K562 (cell line): ENCODE measurements around the gene ELAC2. TPM values are rescaled to one million over a fixed set of nuclear protein-coding genes. Genes with fewer than 3 reads are reported as not detected.

ENCODE experiments used
- ATAC-seq: fragments of 200-7000 bp; cut with Tn5 transposase; 3 replicates; pipeline ENCODE4 v1.9.1; 2020; ENCODE audit warnings: moderate library complexity
- BruUV-seq: library from RNA; stranded (reverse); fragments of 400-500 nt; replicated peaks from 2 replicates; lab custom pipeline; 2021; lab: Mats Ljungman, UMichigan
- CTCF ChIA-PET: fragments of 300-600 bp; formaldehyde crosslinking; extraction: SDS; loops from one replicate; lab custom pipeline; 2021; ENCODE audit warnings: low intra/inter-chr PET ratio; lab: Yijun Ruan, JAX
- POLR2A ChIA-PET: fragments of 300-600, 350-650 bp; sonication (Branson Sonifier 250); formaldehyde crosslinking; extraction: SDS; loops from one replicate; lab custom pipeline; 2021; ENCODE audit warnings: antibody characterized with exemption, inconsistent platforms; lab: Yijun Ruan, JAX
- DNase-seq, 4 experiments: peaks; one replicate each; pipeline versions ENCODE4 v3.0.0 to v3.0.0-alpha.2; 2011 to 2018; ENCODE audit warnings: low spot score in 3 of 4, mixed read lengths in 3 of 4; ENCODE audit errors: extremely low read depth in 1 of 4
- FAIRE-seq: peaks from 2 replicates; lab custom pipeline; 2011; peaks lifted over from hg19 to GRCh38; lab: Jason Lieb, UNC
- H2AFZ ChIP-seq: 2 replicates; pipeline ENCODE4 v1.6.0; 2011; ENCODE audit warnings: low read depth, low read length, control low read depth, inconsistent platforms
- H3K27ac ChIP-seq: fragments of 200-600 bp; 3 replicates; pipeline ENCODE4 v1.8.0; 2011; ENCODE audit warnings: low read depth, mild to moderate bottlenecking, control low read depth, inconsistent platforms, low read length, moderate library complexity, mixed read lengths; ENCODE audit errors: extremely low read depth
- H3K27me3 ChIP-seq, 2 experiments: fragments of 300-600 bp in 1 of 2; 2 replicates in 1 of 2; 3 replicates in 1 of 2; pipeline versions ENCODE4 v1.6.0 to v1.8.0; 2011; ENCODE audit warnings: inconsistent platforms in 2 of 2, low read length in 2 of 2, mild to moderate bottlenecking in 1 of 2, mixed read lengths in 1 of 2, moderate library complexity in 1 of 2; ENCODE audit not compliant: control insufficient read depth in 2 of 2, insufficient read depth in 2 of 2
- H3K36me3 ChIP-seq: fragments of 300-600 bp; 3 replicates; pipeline ENCODE4 v1.8.0; 2011; ENCODE audit warnings: mild to moderate bottlenecking, low read length, inconsistent platforms; ENCODE audit not compliant: control insufficient read depth, insufficient read depth
- H3K4me1 ChIP-seq, 2 experiments: fragments of 200-600 bp in 1 of 2; replicated peaks in 1 of 2; 2 replicates in 1 of 2; 3 replicates in 1 of 2; pipeline versions ENCODE4 v1.5.1 to v1.8.0; 2011; ENCODE audit warnings: inconsistent platforms in 2 of 2, low read length in 2 of 2, mild to moderate bottlenecking in 1 of 2, mixed read lengths in 1 of 2, moderate library complexity in 1 of 2; ENCODE audit not compliant: control insufficient read depth in 2 of 2, insufficient read depth in 2 of 2
- H3K4me2 ChIP-seq: 2 replicates; pipeline ENCODE4 v1.6.1; 2011; ENCODE audit warnings: low read length, control low read depth, inconsistent platforms, mixed read lengths; ENCODE audit not compliant: insufficient read depth
- H3K4me3 ChIP-seq: fragments of 200-600 bp; sonication (generic), shearing (Covaris generic); 2 replicates; pipeline ENCODE4 v1.5.1; 2016; ENCODE audit warnings: control low read depth, inconsistent platforms
- H3K79me2 ChIP-seq: fragments of 200-600 bp; 3 replicates; pipeline ENCODE4 v1.8.0; 2011; ENCODE audit warnings: low read length, inconsistent platforms; ENCODE audit not compliant: control insufficient read depth, insufficient read depth
- H3K9ac ChIP-seq, 2 experiments: 2 replicates each; pipeline versions ENCODE4 v1.6.0 to v1.6.1; 2011; ENCODE audit warnings: low read depth in 2 of 2, low read length in 2 of 2, control low read depth in 1 of 2, inconsistent platforms in 1 of 2, mild to moderate bottlenecking in 1 of 2, mixed read lengths in 1 of 2; ENCODE audit not compliant: insufficient read depth in 1 of 2
- H3K9me1 ChIP-seq: one replicate; pipeline ENCODE4 v1.6.0; 2011; ENCODE audit warnings: inconsistent platforms, mild to moderate bottlenecking, low read length, moderate library complexity; ENCODE audit not compliant: control insufficient read depth, insufficient read depth
- H3K9me3 ChIP-seq: replicated peaks from 2 replicates; pipeline ENCODE4 v1.5.1; 2011; ENCODE audit warnings: low read depth, low read length, inconsistent platforms; ENCODE audit not compliant: control insufficient read depth, insufficient read depth
- H4K20me1 ChIP-seq: replicated peaks from 2 replicates; pipeline ENCODE4 v1.6.1; 2011; ENCODE audit warnings: low read length, inconsistent platforms, mixed read lengths; ENCODE audit not compliant: control insufficient read depth, insufficient read depth
- ARID3B ChIP-seq: fragments of 250-450 bp; sonication (Bioruptor Pico); IDR thresholded peaks from 2 replicates; pipeline ENCODE4 v1.4.0; 2020; ENCODE audit warnings: borderline replicate concordance
- HINFP ChIP-seq: fragments of 450-650 bp; conservative IDR thresholded peaks from 2 replicates; pipeline ENCODE4 v1.6.1; 2016; ENCODE audit warnings: missing genetic modification characterization, low read depth, mild to moderate bottlenecking, control low read depth, missing compliant biosample characterization
- HNRNPH1 ChIP-seq: fragments of 200-400 bp; formaldehyde crosslinking; optimal IDR thresholded peaks from 2 replicates; pipeline ENCODE3; 2017; ENCODE audit warnings: low read depth, mild to moderate bottlenecking, low read length, moderate library complexity
- MCM3 ChIP-seq: fragments of 450-650 bp; IDR thresholded peaks from 2 replicates; pipeline ENCODE4 v1.6.1; 2016
- NFRKB ChIP-seq: fragments of 450-650 bp; IDR thresholded peaks from 2 replicates; pipeline ENCODE4 v1.6.1; 2016; ENCODE audit warnings: low read depth
- PRMT5 ChIP-seq: sonication (generic); formaldehyde crosslinking; IDR thresholded peaks from 2 replicates; pipeline ENCODE4 v1.5.0; 2020; ENCODE audit warnings: missing genetic modification reagents
- PTBP1 ChIP-seq: fragments of 200-400 bp; formaldehyde crosslinking; IDR thresholded peaks from 2 replicates; pipeline ENCODE4 v1.6.1; 2017; ENCODE audit warnings: low read depth, low read length
- TEAD2 ChIP-seq: fragments of 450-650 bp; IDR thresholded peaks from 2 replicates; pipeline ENCODE4 v1.6.1; 2016; ENCODE audit warnings: missing genetic modification characterization, control low read depth, missing compliant biosample characterization
- TFE3 ChIP-seq: fragments of 450-650 bp; formaldehyde crosslinking; IDR thresholded peaks from 2 replicates; pipeline ENCODE4 v1.4.0; 2020; ENCODE audit warnings: mild to moderate bottlenecking, mixed read lengths
- THAP12 ChIP-seq: fragments of 250-450 bp; sonication (Bioruptor Pico); IDR thresholded peaks from 2 replicates; pipeline ENCODE4 v1.9.0; 2021; ENCODE audit warnings: mild to moderate bottlenecking, inconsistent platforms
- WHSC1 ChIP-seq: IDR thresholded peaks from one replicate; pipeline ENCODE4 v1.6.1; 2012; ENCODE audit warnings: low read length, control low read depth, inconsistent platforms
- ZBTB7A ChIP-seq: IDR thresholded peaks from 2 replicates; pipeline ENCODE4 v1.6.1; 2011; ENCODE audit warnings: low read depth, mild to moderate bottlenecking, low read length, moderate library complexity, borderline replicate concordance; ENCODE audit not compliant: control insufficient read depth
- ZNF124 ChIP-seq: sonication (generic); formaldehyde crosslinking; IDR thresholded peaks from 2 replicates; pipeline ENCODE4 v1.8.1; 2022; ENCODE audit warnings: missing genetic modification reagents
- ZNF717 ChIP-seq: fragments of 250-450 bp; sonication (Bioruptor Pico); IDR thresholded peaks from 2 replicates; pipeline ENCODE4 v1.5.0; 2021
- ZNF766 ChIP-seq: fragments of 200-800 bp; sonication (Bioruptor generic); conservative IDR thresholded peaks from 2 replicates; pipeline ENCODE4 v1.6.1; 2016; ENCODE audit warnings: missing genetic modification characterization, missing compliant biosample characterization
- WGBS: fragments of 100-300 bp; shearing (Covaris generic); methylation state at CpG from one replicate; pipeline ENCODE4 v1.1.6; 2016; ENCODE audit warnings: low coverage, mixed read lengths; ENCODE audit not compliant: insufficient coverage; ENCODE audit errors: missing lambda C conversion rate; 5-methylcytosine and 5-hydroxymethylcytosine counted together
- in situ Hi-C: fragments of 300-500 bp; cut with MboI; formaldehyde crosslinking; loops from 4 replicates; pipeline ENCODE4 v1.15.0; 2018; ENCODE audit warnings: inconsistent platforms, mixed read lengths
- intact Hi-C: fragments of 100-400 bp; cut with micrococcal nuclease; formaldehyde crosslinking; loops from 2 replicates; pipeline ENCODE4 v1.14.2; 2022
- polyA plus RNA-seq, 8 experiments: library from polyadenylated mRNA; depleted of rRNA in 4 of 8; stranded (reverse) in 5 of 8; unstranded in 3 of 8; fragments of >200 nt; fragmentation: Nextera tagmentation in 2 of 8; fragmentation: Illumina TruSeq in 1 of 8; extraction: Ambion mirVana in 2 of 8; extraction: Trizol in 1 of 8; gene quantifications; 2 replicates each; pipeline versions ENCODE4 v1.2.1 to v1.2.3, GENCODE V29; 2011 to 2014; ENCODE audit warnings: inconsistent platforms in 1 of 8, missing spikeins in 1 of 8
- total RNA-seq, 7 experiments: library from RNA; depleted of rRNA in 6 of 7; stranded (reverse); fragments of >200 nt in 6 of 7; fragmentation: Illumina TruSeq in 2 of 7; extraction: Trizol in 2 of 7; gene quantifications; 2 replicates each; pipeline versions ENCODE4 v1.2.1 to v1.2.3, GENCODE V29; 2011 to 2021; ENCODE audit warnings: low replicate concordance in 1 of 7
- TF ChIP-seq, protein P1 (sequence below): fragments of 450-650 bp; formaldehyde crosslinking; IDR thresholded peaks from 2 replicates; pipeline ENCODE4 v1.4.0; 2020; ENCODE audit warnings: mild to moderate bottlenecking

The ELAC2 gene
- total and polyA plus RNA-seq, 9 of the 15 experiments (the other 6 are each of a cell fraction or from before 2014, with no cell fraction given), result 4.5 to 129 (median 70.6) TPM

- H3K4me1 ChIP-seq, result no peaks in the 10 kb centered on the region
- TF ChIP-seq MCM3 (no peak), THAP12 (CRISPR knock-in tag) (no peak), NFRKB (no peak), PRMT5 (no peak), ARID3B (CRISPR knock-in tag) (no peak), HINFP (tag) (no peak), HNRNPH1 (no peak), PTBP1 (no peak), ZNF717 (no peak), ZBTB7A (no peak), ZNF766 (CRISPR knock-in tag) (no peak), WHSC1 (no peak), TFE3 (CRISPR knock-in tag) (no peak), ZNF124 (CRISPR knock-in tag) (no peak), TEAD2 (tag) (no peak)
- TF ChIP-seq, protein P1, sequence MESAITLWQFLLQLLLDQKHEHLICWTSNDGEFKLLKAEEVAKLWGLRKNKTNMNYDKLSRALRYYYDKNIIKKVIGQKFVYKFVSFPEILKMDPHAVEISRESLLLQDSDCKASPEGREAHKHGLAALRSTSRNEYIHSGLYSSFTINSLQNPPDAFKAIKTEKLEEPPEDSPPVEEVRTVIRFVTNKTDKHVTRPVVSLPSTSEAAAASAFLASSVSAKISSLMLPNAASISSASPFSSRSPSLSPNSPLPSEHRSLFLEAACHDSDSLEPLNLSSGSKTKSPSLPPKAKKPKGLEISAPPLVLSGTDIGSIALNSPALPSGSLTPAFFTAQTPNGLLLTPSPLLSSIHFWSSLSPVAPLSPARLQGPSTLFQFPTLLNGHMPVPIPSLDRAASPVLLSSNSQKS (CRISPR knock-in tag), result no peak
- intact Hi-C loops (no loop called here), in situ Hi-C loops (no loop called here)
- DNase-seq (no peak), ATAC-seq (no peak), FAIRE-seq (no peak)
- BruUV-seq, result no TSS peak
- WGBS, result 4% methylated on average over 4 of the region's 5 CpGs
- H3K9me1 ChIP-seq, result no peaks in the 10 kb centered on the region
- H3K9ac ChIP-seq, result no peak overlapping the region
- no peak overlapping the region for H2AFZ ChIP-seq
- H3K4me3 ChIP-seq, result no peak overlapping the region
- no peak overlapping the region for H3K4me2 ChIP-seq
- H3K27me3 ChIP-seq, result peaks cover 0 to 23% of the 10 kb centered on the region in 2 experiments; a peak in 2 of 5 replicates
- ChIA-PET CTCF (no interaction called here), POLR2A (no interaction called here)
- H3K79me2 ChIP-seq, result no peaks in the 10 kb centered on the region
- H3K36me3 ChIP-seq, result no peaks in the 10 kb centered on the region
- no peak overlapping the region for H3K27ac ChIP-seq
- no peaks in the 10 kb centered on the region for H3K9me3 ChIP-seq
- H4K20me1 ChIP-seq, result no peaks in the 10 kb centered on the region
Observed at GRCh38 chr17:12964162-12964561, 53.7 kb downstream of the ELAC2 start.
